ENCODE data around the gene OR13C5. TPM values are rescaled to one million over a fixed set of nuclear protein-coding genes. Genes with fewer than 3 reads are reported as not detected.

The OR13C5 gene
- polyA plus RNA-seq, 1 donor from 2014 or later: not detected

DNA sequence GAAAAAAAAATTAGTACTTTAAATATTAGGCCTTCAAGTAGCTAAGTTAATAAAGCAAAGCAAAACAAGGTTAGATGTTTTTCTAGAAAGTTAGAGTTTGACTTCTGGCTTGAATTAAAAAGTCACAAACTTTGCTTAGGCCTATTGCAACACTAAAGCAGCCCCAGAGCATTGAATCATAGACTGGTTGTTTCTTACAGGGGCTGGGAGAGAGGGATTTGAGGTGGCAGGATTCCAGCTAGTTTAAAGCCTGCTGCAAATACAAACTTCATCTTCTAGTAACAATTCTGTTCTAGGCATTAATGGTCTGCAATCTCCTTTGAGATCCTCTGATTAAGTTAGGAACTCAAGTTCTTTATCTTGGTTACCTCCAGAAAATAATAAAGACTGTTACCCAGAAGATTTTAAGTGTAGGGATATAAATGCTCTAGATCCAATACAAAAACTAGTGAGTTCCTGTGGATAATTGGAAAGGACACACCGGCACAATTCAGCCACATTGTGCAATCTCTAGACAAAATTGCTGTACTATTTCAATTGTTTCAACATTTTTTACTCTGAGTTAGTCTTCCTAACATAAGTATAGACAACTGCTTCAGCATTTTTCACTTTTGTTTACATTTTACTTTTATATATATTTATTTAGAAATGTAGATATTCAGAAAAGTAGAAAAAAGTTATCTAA lies 12.6 kb downstream of the OR13C5 start:
- no peaks in the 10 kb centered on the region for H3F3A ChIP-seq (ENCODE audit: insufficient read depth, low read length, poor library complexity, severe bottlenecking)
- no peak overlapping the region for H3K9ac ChIP-seq (ENCODE audit: low read length)
- H4K20me1 ChIP-seq (ENCODE audit: insufficient read depth): no peaks in the 10 kb centered on the region
- no peaks in the 10 kb centered on the region for H3K36me3 ChIP-seq (ENCODE audit: insufficient read depth, low read length)
- H3K9me3 ChIP-seq (ENCODE audit: low read length): no peaks in the 10 kb centered on the region
- H3K27ac ChIP-seq (ENCODE audit: low read length): no peak overlapping the region
- H3K4me2 ChIP-seq (ENCODE audit: low read length): no peak overlapping the region
- no peak overlapping the region for H3K4me3 ChIP-seq (ENCODE audit: low read length)
- H2AFZ ChIP-seq (ENCODE audit: low read depth, low read length): no peak overlapping the region
- no peaks in the 10 kb centered on the region for H3K27me3 ChIP-seq (ENCODE audit: insufficient read depth, low read depth, low read length)
- TF ChIP-seq TAF1 (IDR thresholded peaks at IDR 0.05; ENCODE audit: low read depth) (no peak), EP300 (conservative IDR thresholded peaks at IDR 0.05; ENCODE audit: poor library complexity, severe bottlenecking) (no peak), SMC3 (conservative IDR thresholded peaks at IDR 0.05; ENCODE audit: poor library complexity) (no peak), MXI1 (conservative IDR thresholded peaks at IDR 0.05; ENCODE audit: poor library complexity, severe bottlenecking) (no peak), POLR2AphosphoS5 (IDR thresholded peaks at IDR 0.05) (no peak), RAD21 (conservative IDR thresholded peaks at IDR 0.05) (no peak), REST (IDR thresholded peaks at IDR 0.05; ENCODE audit: borderline replicate concordance) (no peak), EZH2 (IDR thresholded peaks at IDR 0.05; ENCODE audit: borderline replicate concordance, insufficient read depth, low read length, poor library complexity, severe bottlenecking) (no peak)
- TF ChIP-seq, protein P1, sequence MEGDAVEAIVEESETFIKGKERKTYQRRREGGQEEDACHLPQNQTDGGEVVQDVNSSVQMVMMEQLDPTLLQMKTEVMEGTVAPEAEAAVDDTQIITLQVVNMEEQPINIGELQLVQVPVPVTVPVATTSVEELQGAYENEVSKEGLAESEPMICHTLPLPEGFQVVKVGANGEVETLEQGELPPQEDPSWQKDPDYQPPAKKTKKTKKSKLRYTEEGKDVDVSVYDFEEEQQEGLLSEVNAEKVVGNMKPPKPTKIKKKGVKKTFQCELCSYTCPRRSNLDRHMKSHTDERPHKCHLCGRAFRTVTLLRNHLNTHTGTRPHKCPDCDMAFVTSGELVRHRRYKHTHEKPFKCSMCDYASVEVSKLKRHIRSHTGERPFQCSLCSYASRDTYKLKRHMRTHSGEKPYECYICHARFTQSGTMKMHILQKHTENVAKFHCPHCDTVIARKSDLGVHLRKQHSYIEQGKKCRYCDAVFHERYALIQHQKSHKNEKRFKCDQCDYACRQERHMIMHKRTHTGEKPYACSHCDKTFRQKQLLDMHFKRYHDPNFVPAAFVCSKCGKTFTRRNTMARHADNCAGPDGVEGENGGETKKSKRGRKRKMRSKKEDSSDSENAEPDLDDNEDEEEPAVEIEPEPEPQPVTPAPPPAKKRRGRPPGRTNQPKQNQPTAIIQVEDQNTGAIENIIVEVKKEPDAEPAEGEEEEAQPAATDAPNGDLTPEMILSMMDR (IDR thresholded peaks at IDR 0.05; ENCODE audit: poor library complexity, severe bottlenecking): no peak
- H3K79me2 ChIP-seq (replicated peaks; ENCODE audit: insufficient read depth, low read length): no peaks in the 10 kb centered on the region
- H3K9me2 ChIP-seq (ENCODE audit: insufficient read depth, low read length): no peaks in the 10 kb centered on the region

DNA sequence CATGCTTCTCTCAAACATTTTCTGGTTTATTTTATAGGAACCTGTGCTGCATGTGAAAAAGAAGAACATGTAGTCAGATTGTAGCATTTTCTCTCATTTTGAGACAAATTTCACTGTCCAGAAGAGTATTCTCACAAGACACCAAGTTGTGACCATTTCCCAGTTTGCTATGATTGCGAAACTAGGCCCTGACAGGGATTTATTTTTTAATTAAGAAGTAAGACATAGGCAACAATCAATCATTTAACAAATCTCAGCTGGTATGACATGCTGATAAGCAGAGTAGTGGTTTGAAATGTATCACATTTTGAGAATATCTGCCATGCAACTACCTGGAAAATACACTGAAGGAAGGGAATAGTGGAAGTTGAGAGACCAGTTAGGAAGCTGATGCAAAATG lies 18.7 kb downstream of the OR13C5 start:
- H3K9ac ChIP-seq (ENCODE audit: low read length): no peak overlapping the region
- H3K36me3 ChIP-seq (ENCODE audit: insufficient read depth, low read length): no peaks in the 10 kb centered on the region
- no peak overlapping the region for H3K27ac ChIP-seq (ENCODE audit: low read length)
- H3K9me3 ChIP-seq (ENCODE audit: low read length): no peaks in the 10 kb centered on the region
- H2AFZ ChIP-seq (ENCODE audit: low read depth, low read length): no peak overlapping the region
- H3K4me2 ChIP-seq (ENCODE audit: low read length): no peak overlapping the region
- no peaks in the 10 kb centered on the region for H3F3A ChIP-seq (ENCODE audit: insufficient read depth, low read length, poor library complexity, severe bottlenecking)
- H4K20me1 ChIP-seq (ENCODE audit: insufficient read depth): no peaks in the 10 kb centered on the region
- H3K4me3 ChIP-seq (ENCODE audit: low read length): no peak overlapping the region
- no peaks in the 10 kb centered on the region for H3K79me2 ChIP-seq (replicated peaks; ENCODE audit: insufficient read depth, low read length)
- TF ChIP-seq, protein P1 (IDR thresholded peaks at IDR 0.05; ENCODE audit: poor library complexity, severe bottlenecking): no peak
- no peak for TF ChIP-seq EP300 (conservative IDR thresholded peaks at IDR 0.05; ENCODE audit: poor library complexity, severe bottlenecking)
- TF ChIP-seq REST (IDR thresholded peaks at IDR 0.05; ENCODE audit: borderline replicate concordance): no peak
- TF ChIP-seq POLR2AphosphoS5 (IDR thresholded peaks at IDR 0.05): no peak
- TF ChIP-seq MXI1 (conservative IDR thresholded peaks at IDR 0.05; ENCODE audit: poor library complexity, severe bottlenecking): no peak
- TF ChIP-seq TAF1 (IDR thresholded peaks at IDR 0.05; ENCODE audit: low read depth): no peak
- no peak for TF ChIP-seq SMC3 (conservative IDR thresholded peaks at IDR 0.05; ENCODE audit: poor library complexity)
- TF ChIP-seq RAD21 (conservative IDR thresholded peaks at IDR 0.05): no peak
- no peak for TF ChIP-seq EZH2 (IDR thresholded peaks at IDR 0.05; ENCODE audit: borderline replicate concordance, insufficient read depth, low read length, poor library complexity, severe bottlenecking)
- no peaks in the 10 kb centered on the region for H3K9me2 ChIP-seq (ENCODE audit: insufficient read depth, low read length)
- no peaks in the 10 kb centered on the region for H3K27me3 ChIP-seq (ENCODE audit: insufficient read depth, low read depth, low read length)

Measured in neural cell (in vitro differentiated cells).